K562 treated with DMSO at 1 percent for 24 hours (cell line): ENCODE data around the gene PCDHGB4. TPM values are rescaled to one million over a fixed set of nuclear protein-coding genes. Genes with fewer than 3 reads are reported as not detected.

Experiments used
- total RNA-seq: library from RNA; unstranded; fragments of 300-600 nt; gene quantifications from 2 replicates; pipeline ENCODE4 v1.2.3, GENCODE V29; 2022; ENCODE audit warnings: low read depth; ENCODE audit not compliant: insufficient read depth

Gene PCDHGB4
- total RNA-seq = 0.12 and 0.16 TPM in 2 replicates

GRCh38 chr5:141387557-141388311 lies at the start of gene PCDHGB4:
Gene PCDHGB4, plus strand, starts transcription at chr5:141387698. Its CDS starts 187 bp downstream, at chr5:141387885.

DNA sequence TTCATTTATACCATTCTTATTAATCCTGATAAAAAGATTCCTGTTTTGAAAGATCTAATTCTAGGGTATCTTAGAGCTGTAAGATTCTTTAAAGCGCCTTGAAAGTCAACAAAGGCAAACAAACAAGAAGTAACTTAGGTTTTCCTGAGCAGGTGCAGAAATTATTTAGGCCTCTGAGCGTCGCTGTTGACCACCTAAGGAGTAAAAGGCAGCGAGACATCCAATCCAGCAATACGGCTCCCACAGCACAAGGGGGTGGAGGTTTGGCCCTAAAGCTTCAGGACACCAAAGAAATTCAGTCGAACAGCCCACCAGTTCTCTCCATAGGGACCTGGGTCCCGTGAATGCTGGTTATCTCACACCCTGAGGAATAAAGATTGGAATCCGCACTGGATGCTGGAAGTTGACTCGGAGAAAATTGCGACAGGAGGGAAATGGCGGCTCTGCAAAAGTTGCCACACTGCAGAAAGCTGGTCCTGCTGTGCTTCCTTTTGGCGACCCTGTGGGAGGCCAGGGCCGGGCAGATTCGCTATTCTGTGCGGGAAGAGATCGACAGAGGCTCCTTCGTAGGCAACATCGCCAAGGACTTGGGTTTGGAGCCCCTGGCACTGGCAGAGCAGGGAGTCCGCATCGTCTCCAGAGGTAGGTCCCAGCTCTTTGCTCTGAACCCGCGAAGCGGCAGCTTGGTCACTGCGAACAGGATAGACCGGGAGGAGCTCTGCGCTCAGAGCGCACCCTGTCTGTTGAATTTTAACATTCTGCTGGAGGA lies 48.8 kb upstream of the PCDHGB4 start, which contains the start of gene PCDHGA2:
PCDHGA2 (plus strand) TSS at position 223 of the 769 bp plus-strand sequence.

DNA sequence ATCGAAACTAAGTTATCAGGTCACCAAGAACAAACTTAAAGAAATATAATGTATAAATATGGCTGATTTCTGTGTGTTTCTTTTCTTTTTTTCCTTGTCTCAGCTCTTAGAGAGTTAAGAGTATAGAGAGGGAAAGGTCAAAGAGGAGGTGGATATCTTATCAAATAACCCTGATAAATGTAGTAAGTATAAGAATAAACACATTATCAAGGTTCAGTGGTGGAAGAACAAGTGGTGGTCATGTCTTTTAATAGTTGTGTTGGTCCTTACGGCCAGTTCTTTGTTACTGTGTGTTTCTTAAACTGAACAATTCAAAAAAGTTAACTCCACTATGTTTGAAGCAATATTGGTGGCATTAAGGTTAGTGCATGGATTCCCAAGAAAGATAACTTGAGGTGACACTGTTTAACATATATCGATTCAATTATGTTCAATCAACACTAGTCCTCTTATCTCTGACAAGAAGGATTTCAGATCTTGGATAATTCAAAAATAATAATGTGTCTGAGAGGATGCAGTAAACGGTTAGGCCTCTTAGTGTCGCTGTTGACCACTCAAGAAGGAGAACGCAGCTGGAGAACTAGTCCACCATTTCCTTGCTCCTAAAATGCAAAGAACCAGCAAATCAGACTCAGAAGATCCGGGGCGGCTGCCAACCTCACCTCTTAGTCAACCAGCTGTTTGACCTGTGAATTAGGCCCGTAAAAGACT lies 44.1 kb upstream of the PCDHGB4 start, which contains the start of gene PCDHGA3:
PCDHGA3 (plus strand) TSS at position 588 of the 711 bp plus-strand sequence. CDS start 205 bp downstream, outside the sequence.

GRCh38 chr5:141349917-141350619 lies 37.4 kb upstream of the PCDHGB4 start, which contains the start of gene PCDHGB1:
Gene PCDHGB1, plus strand, starts transcription at chr5:141350099. Its CDS starts 162 bp downstream, at chr5:141350261.

GRCh38 chr5:141354900-141355469 lies 32.5 kb upstream of the PCDHGB4 start, which contains the start of gene PCDHGA4:
Gene PCDHGA4, plus strand, starts transcription at chr5:141355021. Its CDS starts 87 bp downstream, at chr5:141355108.

GRCh38 chr5:141359790-141360426 lies 27.6 kb upstream of the PCDHGB4 start, which contains the start of gene PCDHGB2:
Gene PCDHGB2, plus strand, starts transcription at chr5:141359994. Its CDS starts 142 bp downstream, at chr5:141360136.

GRCh38 chr5:141363952-141364660 lies 23.4 kb upstream of the PCDHGB4 start, which contains the start of gene PCDHGA5:
Gene PCDHGA5, plus strand, starts transcription at chr5:141364162. Its CDS starts 169 bp downstream, at chr5:141364331.

DNA sequence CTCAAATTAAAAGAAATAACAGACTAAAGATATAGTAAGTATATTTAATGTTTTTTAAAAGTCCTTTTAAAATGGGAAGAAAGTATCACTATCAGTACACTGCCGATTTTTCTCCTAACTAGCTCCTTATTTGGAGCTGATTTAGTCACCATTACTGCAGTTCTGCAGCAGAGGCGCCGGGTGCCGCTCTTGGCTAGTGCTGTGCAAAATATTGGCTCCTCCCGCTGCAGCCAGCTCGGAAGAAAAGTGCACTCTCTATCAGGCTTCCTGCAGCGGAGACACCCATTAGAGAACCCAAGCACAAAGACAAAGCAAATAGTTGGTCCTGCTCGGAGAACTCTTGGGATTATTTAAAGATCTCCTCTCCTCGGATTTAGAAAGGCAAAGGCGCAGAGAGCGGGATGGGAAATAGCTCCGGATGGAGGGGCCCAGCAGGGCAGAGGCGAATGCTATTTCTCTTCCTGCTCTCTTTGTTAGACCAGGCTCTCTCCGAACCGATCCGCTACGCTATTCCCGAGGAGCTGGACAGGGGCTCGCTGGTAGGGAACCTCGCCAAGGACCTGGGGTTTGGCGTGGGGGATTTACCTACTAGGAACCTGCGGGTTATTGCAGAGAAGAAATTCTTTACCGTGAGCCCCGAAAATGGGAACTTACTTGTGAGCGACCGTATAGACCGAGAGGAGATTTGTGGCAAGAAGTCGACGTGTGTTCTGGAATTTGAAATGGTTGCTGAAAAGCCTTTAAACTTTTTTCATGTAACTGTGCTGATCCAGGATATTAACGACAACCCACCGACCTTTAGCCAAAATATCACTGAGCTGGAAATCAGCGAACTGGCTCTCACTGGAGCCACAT lies 17.3 kb upstream of the PCDHGB4 start, which contains the start of gene PCDHGB3:
PCDHGB3 (plus strand) TSS at position 249 of the 855 bp plus-strand sequence; CDS start at position 402, 153 bp downstream.

DNA sequence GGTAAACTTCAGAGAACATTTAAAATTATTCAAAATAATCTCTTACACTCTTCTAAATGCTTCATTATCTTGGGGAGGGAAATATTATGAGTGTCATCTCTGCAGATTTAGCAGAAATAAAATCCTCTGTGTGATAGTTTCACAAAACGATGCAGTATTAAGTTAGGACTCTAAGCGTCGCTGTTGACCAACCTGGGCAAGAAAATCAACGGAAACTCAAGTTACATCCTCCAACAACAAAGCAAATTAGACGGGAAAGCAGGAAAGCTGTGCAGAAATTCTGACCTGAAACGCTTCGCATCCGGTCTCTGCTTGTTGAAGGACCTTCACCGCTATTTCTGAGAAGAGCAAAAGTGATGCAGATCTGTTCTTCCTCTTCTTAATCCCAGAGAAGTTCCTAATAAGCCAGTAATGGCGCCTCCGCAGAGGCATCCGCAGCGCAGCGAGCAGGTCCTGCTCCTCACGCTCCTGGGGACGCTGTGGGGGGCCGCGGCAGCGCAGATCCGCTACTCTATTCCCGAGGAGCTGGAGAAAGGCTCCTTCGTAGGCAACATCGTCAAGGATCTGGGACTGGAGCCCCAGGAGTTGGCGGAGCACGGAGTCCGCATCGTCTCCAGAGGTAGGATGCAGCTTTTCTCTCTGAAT lies 13.7 kb upstream of the PCDHGB4 start, which contains the start of gene PCDHGA6:
PCDHGA6 (plus strand) TSS at position 219 of the 645 bp plus-strand sequence; CDS start at position 412, 193 bp downstream.

GRCh38 chr5:141382469-141383294 lies 4.8 kb upstream of the PCDHGB4 start, which contains the start of gene PCDHGA7:
Gene PCDHGA7, plus strand, starts transcription at chr5:141382742. Its CDS starts 158 bp downstream, at chr5:141382900.

DNA sequence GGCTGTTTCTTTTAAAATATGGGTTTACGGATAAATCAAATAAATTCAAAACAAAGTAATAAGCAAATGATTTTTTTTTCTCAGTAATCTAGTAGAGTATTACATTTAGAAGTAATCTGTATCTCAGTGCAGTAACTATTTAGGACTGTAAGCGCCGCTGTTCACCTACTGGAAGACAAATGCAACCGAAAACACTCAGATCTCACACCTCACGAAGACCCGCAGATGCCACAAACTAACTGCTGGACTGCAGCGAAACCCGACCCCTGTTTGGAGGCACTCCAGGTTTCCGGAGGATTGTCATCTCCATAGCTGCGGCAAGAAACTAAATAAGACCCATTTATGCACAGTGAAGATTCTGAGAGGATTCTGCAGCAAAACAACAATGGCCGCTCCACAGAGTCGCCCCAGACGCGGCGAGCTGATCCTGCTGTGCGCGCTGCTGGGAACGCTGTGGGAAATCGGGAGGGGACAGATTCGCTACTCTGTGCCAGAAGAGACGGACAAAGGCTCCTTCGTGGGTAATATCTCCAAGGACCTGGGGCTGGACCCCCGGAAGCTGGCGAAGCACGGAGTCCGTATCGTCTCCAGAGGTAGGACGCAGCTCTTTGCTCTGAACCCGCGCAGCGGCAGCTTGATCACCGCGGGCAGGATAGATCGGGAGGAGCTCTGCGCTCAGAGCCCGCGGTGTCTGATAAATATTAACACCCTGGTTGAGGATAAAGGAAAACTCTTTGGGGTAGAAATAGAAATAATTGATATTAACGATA lies 5.1 kb downstream of the PCDHGB4 start, which contains the start of gene PCDHGA8:
PCDHGA8 (plus strand) TSS at position 205 of the 770 bp plus-strand sequence; CDS start at position 386, 181 bp downstream.

DNA sequence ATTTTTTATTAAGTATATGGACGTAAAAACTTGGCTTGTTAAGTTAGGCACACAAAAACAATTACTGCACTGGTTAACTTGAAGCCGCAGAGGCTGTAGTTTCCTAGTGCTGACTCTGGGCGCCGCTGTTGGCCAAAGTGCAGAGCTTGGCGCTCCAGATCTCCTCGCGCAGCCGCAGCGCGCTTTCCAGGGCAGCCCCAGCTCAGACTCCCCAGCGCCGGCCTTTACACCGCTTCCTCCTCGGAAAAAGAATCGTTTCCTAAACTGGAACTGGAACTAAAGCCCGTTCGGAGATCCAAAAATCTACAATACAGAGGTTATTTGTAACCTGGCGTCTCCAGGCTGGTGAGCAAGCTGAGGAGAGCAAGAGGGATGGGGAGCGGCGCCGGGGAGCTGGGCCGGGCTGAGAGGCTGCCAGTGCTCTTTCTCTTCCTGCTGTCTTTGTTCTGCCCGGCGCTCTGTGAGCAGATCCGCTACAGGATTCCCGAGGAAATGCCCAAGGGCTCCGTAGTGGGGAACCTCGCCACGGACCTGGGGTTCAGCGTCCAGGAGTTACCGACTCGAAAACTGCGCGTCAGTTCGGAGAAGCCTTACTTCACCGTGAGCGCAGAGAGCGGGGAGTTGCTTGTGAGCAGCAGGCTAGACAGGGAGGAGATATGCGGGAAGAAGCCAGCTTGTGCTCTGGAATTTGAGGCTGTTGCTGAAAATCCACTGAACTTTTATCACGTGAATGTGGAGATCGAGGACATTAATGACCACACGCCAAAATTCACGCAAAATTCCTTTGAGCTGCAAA lies 10.5 kb downstream of the PCDHGB4 start, which contains the start of gene PCDHGB5:
PCDHGB5 (plus strand) TSS at position 192 of the 796 bp plus-strand sequence; CDS start at position 373, 181 bp downstream.

GRCh38 chr5:141402553-141403243 lies 15.2 kb downstream of the PCDHGB4 start, which contains the start of gene PCDHGA9:
Gene PCDHGA9, plus strand, starts transcription at chr5:141402778. Its CDS starts 175 bp downstream, at chr5:141402953.

GRCh38 chr5:141407790-141408505 lies 20.4 kb downstream of the PCDHGB4 start, which contains the start of gene PCDHGB6:
Gene PCDHGB6, plus strand, starts transcription at chr5:141408021. Its CDS starts 182 bp downstream, at chr5:141408203.

